Thyroid gland (tissue), 4 donors: Measurements from ENCODE around the gene KRT31.

Experiments used
- CTCF ChIP-seq, 6 experiments: fragments of 200-600 bp in 3 of 6; fragments of 450-650 bp in 3 of 6; sonication (generic) in 3 of 6; IDR thresholded peaks; one replicate each; pipeline ENCODE4 v1.5.1; 2016 to 2019; ENCODE audit warnings: antibody characterized with exemption in 6 of 6, mild to moderate bottlenecking in 2 of 6, inconsistent platforms in 1 of 6, moderate library complexity in 1 of 6
- POLR2A ChIP-seq, 2 donors: fragments of 450-650 bp; IDR thresholded peaks; one replicate each; pipeline ENCODE4 v1.6.1; 2017; ENCODE audit warnings: antibody characterized with exemption in 2 of 2, mild to moderate bottlenecking in 2 of 2, moderate library complexity in 1 of 2

- TF ChIP-seq CTCF (IDR thresholded peaks at IDR 0.05): no peak
- TF ChIP-seq POLR2A (IDR thresholded peaks at IDR 0.05): no peak
Observed at GRCh38 chr17:41377546-41377945, 19.9 kb downstream of the KRT31 start.
